ENCODE measurements around the gene FARP1. TPM values are rescaled to one million over a fixed set of nuclear protein-coding genes. Genes with fewer than 3 reads are reported as not detected.

Gene FARP1
- total and polyA plus RNA-seq, 10 of the 15 experiments (the other 5 are each of a cell fraction or from before 2014, with no cell fraction given): 0.17 to 6.9 (median 0.68) TPM

GRCh38 chr13:98285317-98285716 lies 142.4 kb downstream of the FARP1 start:
- no TSS peak for BruUV-seq (replicated peaks)
- Histone ChIP-seq H3K27me3 (replicated peaks in 1 of 2; ENCODE audit: control insufficient read depth in 2 of 2, insufficient read depth in 2 of 2, low read length in 1 of 2) (no peaks in the 10 kb centered on the region), H3K9me3 (replicated peaks; ENCODE audit: control insufficient read depth, insufficient read depth, low read length) (no peaks in the 10 kb centered on the region), H4K20me1 (ENCODE audit: control insufficient read depth, insufficient read depth) (no peaks in the 10 kb centered on the region), H3K79me2 (ENCODE audit: control insufficient read depth, insufficient read depth, low read length) (no peaks in the 10 kb centered on the region), H3K4me3 (no peak overlapping the region), H3K27ac (ENCODE audit: control insufficient read depth, insufficient read depth) (no peak overlapping the region), H3K36me3 (ENCODE audit: control insufficient read depth in 2 of 2, insufficient read depth in 2 of 2, low read length in 1 of 2) (no peaks in the 10 kb centered on the region), H3K4me2 (ENCODE audit: control insufficient read depth, insufficient read depth) (no peak overlapping the region), H3K4me1 (ENCODE audit: control insufficient read depth, insufficient read depth, low read length) (no peaks in the 10 kb centered on the region), H2AFZ (ENCODE audit: control insufficient read depth, low read depth, low read length) (no peak overlapping the region), H3K9ac (ENCODE audit: control insufficient read depth, insufficient read depth, low read length) (no peak overlapping the region)
- ChIA-PET SMC1A (ENCODE audit: uncharacterized antibody, unreplicated experiment) (no interaction called here), CTCF (no interaction called here), RAD21 (ENCODE audit: unreplicated experiment) (no interaction called here), POLR2A (no interaction called here)
- intact Hi-C loops (cut with micrococcal nuclease; ENCODE audit: unreplicated experiment) (no loop called here), in situ Hi-C loops (cut with MboI) (no loop called here)
- no peak for ATAC-seq
- 48% methylated on average over 4 of the region's 4 CpGs for WGBS (ENCODE audit: insufficient coverage, insufficient replicate concordance, low lambda C conversion rate, missing lambda C conversion rate)
- no peak for DNase-seq (ENCODE audit: low read depth, low spot score)
- TF ChIP-seq ZNF687 (IDR thresholded peaks at IDR 0.05) (no peak), ZBTB33 (IDR thresholded peaks at IDR 0.05) (no peak), MXI1 (IDR thresholded peaks at IDR 0.05; ENCODE audit: low read depth, low read length) (no peak), POLR2AphosphoS2 (IDR thresholded peaks at IDR 0.05; ENCODE audit: low read depth, low read length) (no peak), BRCA1 (IDR thresholded peaks at IDR 0.05; ENCODE audit: low read depth, low read length) (no peak), SIX5 (IDR thresholded peaks at IDR 0.05; ENCODE audit: low read depth, low read length, severe bottlenecking) (no peak), KLF5 (IDR thresholded peaks at IDR 0.05; ENCODE audit: partially characterized antibody) (no peak), NBN (IDR thresholded peaks at IDR 0.05) (no peak), STAT3 (IDR thresholded peaks at IDR 0.05; ENCODE audit: low read depth, low read length) (no peak), EGR1 (IDR thresholded peaks at IDR 0.05; ENCODE audit: borderline replicate concordance in 1 of 2, low read depth in 2 of 2, low read length in 2 of 2) (no peak), MTA3 (IDR thresholded peaks at IDR 0.05; ENCODE audit: borderline replicate concordance, low read length) (no peak), SPI1 (IDR thresholded peaks at IDR 0.05; ENCODE audit: borderline replicate concordance, insufficient read depth, low read depth, low read length) (no peak), ATF2 (IDR thresholded peaks at IDR 0.05; ENCODE audit: low read length) (no peak), ZNF24 (IDR thresholded peaks at IDR 0.05) (no peak), MEF2A (IDR thresholded peaks at IDR 0.05; ENCODE audit: insufficient read depth, low read depth, low read length) (no peak), KDM1A (IDR thresholded peaks at IDR 0.05; ENCODE audit: borderline replicate concordance) (no peak)
- FAIRE-seq: no peak
